ENCODE data around the gene FRA10AC1. TPM values are rescaled to one million over a fixed set of nuclear protein-coding genes. Genes with fewer than 3 reads are reported as not detected.

The FRA10AC1 gene
- total RNA-seq, 1 donor from 2014 or later, result 17.7 TPM

DNA sequence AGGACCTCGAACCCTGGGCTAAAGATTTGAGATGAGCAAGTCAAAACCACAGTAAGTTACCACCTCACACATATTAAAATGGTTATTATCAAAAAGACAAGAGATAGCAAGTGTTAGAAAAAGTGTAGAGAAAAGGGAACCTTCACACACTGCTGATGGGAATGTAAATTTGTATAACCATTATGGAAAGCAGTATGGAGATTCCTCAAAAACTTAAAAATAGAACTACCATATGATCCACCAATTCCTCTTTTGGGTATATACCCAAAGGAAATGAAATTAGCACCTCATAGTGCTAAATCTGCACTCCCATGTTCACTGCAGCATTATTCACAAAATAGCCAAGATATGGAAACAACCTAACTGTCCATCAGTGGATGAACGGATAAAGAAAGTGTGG lies 20.8 kb upstream of the FRA10AC1 start:
- no peak for DNase-seq
- Mint-ChIP-seq H3K27me3 (ENCODE audit: unreplicated experiment) (peaks cover 2% of the 10 kb centered on the region), H3K36me3 (ENCODE audit: unreplicated experiment) (no peaks in the 10 kb centered on the region), H3K27ac (ENCODE audit: unreplicated experiment) (no peak overlapping the region), H3K4me3 (ENCODE audit: unreplicated experiment) (no peak overlapping the region), H3K4me1 (ENCODE audit: low read depth, unreplicated experiment) (peaks cover 9% of the 10 kb centered on the region), H3K9me3 (ENCODE audit: unreplicated experiment) (peaks cover 1% of the 10 kb centered on the region)
- TF ChIP-seq, protein P1, sequence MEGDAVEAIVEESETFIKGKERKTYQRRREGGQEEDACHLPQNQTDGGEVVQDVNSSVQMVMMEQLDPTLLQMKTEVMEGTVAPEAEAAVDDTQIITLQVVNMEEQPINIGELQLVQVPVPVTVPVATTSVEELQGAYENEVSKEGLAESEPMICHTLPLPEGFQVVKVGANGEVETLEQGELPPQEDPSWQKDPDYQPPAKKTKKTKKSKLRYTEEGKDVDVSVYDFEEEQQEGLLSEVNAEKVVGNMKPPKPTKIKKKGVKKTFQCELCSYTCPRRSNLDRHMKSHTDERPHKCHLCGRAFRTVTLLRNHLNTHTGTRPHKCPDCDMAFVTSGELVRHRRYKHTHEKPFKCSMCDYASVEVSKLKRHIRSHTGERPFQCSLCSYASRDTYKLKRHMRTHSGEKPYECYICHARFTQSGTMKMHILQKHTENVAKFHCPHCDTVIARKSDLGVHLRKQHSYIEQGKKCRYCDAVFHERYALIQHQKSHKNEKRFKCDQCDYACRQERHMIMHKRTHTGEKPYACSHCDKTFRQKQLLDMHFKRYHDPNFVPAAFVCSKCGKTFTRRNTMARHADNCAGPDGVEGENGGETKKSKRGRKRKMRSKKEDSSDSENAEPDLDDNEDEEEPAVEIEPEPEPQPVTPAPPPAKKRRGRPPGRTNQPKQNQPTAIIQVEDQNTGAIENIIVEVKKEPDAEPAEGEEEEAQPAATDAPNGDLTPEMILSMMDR (IDR thresholded peaks at IDR 0.05; ENCODE audit: partially characterized antibody, unreplicated experiment), result no peak

DNA sequence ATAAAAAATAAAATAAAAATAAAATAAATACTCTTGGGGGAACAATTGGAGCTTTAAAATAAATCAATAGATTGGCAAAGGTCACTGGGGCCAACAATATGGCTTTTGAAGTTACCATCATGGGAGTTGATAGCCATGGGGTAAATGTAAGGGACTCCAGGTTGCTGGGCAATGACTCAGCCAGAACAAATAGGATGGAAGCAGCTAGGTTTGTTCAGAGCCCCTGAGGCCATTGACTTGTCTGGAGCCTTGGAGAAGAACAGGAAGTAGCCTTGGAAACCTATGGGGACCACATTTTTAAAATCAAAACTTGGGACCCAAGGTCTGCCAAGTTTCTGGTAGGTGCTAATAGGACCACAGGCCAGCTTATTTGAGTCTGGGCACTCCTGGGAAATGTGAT lies 20.2 kb upstream of the FRA10AC1 start:
- no peak for DNase-seq
- Mint-ChIP-seq H3K36me3 (ENCODE audit: unreplicated experiment) (no peaks in the 10 kb centered on the region), H3K9me3 (ENCODE audit: unreplicated experiment) (peaks cover 1% of the 10 kb centered on the region), H3K27ac (ENCODE audit: unreplicated experiment) (no peak overlapping the region), H3K27me3 (ENCODE audit: unreplicated experiment) (peaks cover 2% of the 10 kb centered on the region), H3K4me3 (ENCODE audit: unreplicated experiment) (no peak overlapping the region), H3K4me1 (ENCODE audit: low read depth, unreplicated experiment) (peaks cover 9% of the 10 kb centered on the region)
- TF ChIP-seq, protein P1 (IDR thresholded peaks at IDR 0.05; ENCODE audit: partially characterized antibody, unreplicated experiment), result no peak

DNA sequence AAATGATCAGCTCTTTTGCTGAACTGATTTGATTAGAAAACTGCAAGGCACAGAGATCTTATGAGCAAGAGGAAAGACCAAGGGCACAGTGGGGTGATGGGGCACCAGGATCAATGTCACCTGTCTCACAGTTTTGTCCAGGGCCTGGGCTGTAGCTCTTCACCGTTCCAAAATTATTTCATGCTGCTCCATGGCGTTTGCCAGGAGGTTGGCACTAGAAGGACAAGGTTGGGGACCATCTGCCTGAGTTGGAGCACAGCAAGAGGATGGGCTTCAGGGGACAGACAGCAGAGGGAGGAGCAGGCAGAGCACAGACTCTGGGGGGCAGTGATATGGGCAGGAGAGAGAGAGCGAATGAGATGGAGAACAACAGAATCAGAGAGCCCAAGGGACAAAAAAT lies 17.5 kb upstream of the FRA10AC1 start:
- Mint-ChIP-seq H3K4me1 (ENCODE audit: low read depth, unreplicated experiment) (peaks cover 7% of the 10 kb centered on the region), H3K9me3 (ENCODE audit: unreplicated experiment) (peaks cover 1% of the 10 kb centered on the region), H3K27ac (ENCODE audit: unreplicated experiment) (no peak overlapping the region), H3K36me3 (ENCODE audit: unreplicated experiment) (no peaks in the 10 kb centered on the region), H3K27me3 (ENCODE audit: unreplicated experiment) (peaks cover 2% of the 10 kb centered on the region), H3K4me3 (ENCODE audit: unreplicated experiment) (peak overlapping the region; percentile 23)
- TF ChIP-seq, protein P1 (IDR thresholded peaks at IDR 0.05; ENCODE audit: partially characterized antibody, unreplicated experiment), result no peak
- no peak for DNase-seq

DNA sequence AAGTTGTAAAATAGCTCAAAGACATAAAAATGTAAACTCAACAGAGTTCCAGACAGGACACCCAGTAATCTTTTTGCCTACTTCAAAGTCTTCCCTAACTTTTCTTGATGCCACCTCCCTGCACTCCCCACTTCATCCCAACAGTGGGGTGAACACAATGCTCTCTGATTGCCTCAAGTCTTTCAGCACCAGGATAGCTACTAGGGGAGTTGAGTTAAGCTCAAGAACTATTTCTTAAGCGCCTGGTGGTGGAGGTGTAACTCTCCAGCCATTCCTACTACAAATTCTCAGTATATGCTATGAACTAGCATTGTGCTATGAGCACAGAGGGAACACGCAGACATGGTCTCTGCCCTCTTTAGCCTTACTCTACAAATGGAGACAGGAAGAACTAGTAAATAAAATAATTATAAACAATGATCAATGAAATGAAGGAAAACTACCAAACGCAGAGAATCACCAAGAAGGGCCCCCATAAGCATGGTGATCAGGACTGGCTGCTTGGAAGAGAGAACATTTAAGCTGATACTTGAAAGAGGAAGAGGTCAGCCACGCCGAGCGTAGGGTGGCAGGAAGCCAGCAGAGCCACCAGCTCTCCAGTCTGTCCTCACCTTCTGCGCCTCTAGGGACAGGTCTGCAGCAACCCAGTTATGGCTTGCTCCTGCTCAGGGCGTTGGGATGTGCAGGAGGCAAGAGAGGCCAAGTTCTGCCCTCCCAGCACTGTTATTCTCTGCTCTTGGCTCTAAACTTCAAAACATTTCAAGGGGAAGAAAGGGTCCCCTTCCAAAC lies 16.7 kb upstream of the FRA10AC1 start:
- Mint-ChIP-seq H3K27ac (ENCODE audit: unreplicated experiment) (no peak overlapping the region), H3K27me3 (ENCODE audit: unreplicated experiment) (peaks cover 2% of the 10 kb centered on the region), H3K36me3 (ENCODE audit: unreplicated experiment) (no peaks in the 10 kb centered on the region), H3K9me3 (ENCODE audit: unreplicated experiment) (no peaks in the 10 kb centered on the region), H3K4me3 (ENCODE audit: unreplicated experiment) (no peak overlapping the region), H3K4me1 (ENCODE audit: low read depth, unreplicated experiment) (peaks cover 7% of the 10 kb centered on the region)
- no peak for DNase-seq
- TF ChIP-seq, protein P1 (IDR thresholded peaks at IDR 0.05; ENCODE audit: partially characterized antibody, unreplicated experiment), result no peak

DNA sequence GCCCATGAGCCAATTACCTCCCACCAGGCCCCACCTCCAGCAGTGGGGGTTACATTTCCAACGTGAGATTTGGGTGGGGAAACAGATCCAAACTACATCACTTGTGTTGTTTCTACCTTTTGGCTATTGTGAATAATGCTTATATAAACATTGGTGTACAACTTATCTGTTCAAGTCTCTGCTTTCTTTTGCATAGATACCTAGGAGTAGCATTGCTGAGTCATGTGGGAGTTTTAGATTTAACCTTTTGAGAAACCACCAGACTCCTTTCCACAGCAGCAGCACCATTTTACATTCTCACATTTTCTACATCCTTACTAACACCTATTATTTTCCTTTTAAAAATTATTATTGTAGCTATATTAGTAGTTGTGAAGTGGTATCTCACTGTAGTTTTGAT lies 14.4 kb upstream of the FRA10AC1 start:
- no peaks in the 10 kb centered on the region for H3K9me3 Mint-ChIP-seq (ENCODE audit: unreplicated experiment)
- TF ChIP-seq, protein P1 (IDR thresholded peaks at IDR 0.05; ENCODE audit: partially characterized antibody, unreplicated experiment), result no peak
- no peak overlapping the region for H3K4me3 Mint-ChIP-seq (ENCODE audit: unreplicated experiment)
- peaks cover 9% of the 10 kb centered on the region for H3K4me1 Mint-ChIP-seq (ENCODE audit: low read depth, unreplicated experiment)
- no peaks in the 10 kb centered on the region for H3K36me3 Mint-ChIP-seq (ENCODE audit: unreplicated experiment)
- H3K27ac Mint-ChIP-seq (ENCODE audit: unreplicated experiment), result no peak overlapping the region
- H3K27me3 Mint-ChIP-seq (ENCODE audit: unreplicated experiment), result peaks cover 2% of the 10 kb centered on the region
- DNase-seq, result no peak
